GM12875 (cell line): ENCODE results near the gene RPTOR.
A peak's percentile ranks its signal among the peaks of the same experiment; 100 is the strongest.

ENCODE experiments used
- H3K4me3 ChIP-seq: one replicate; pipeline ENCODE4 v1.5.1; 2011; ENCODE audit warnings: low read depth, low read length, control low read depth
- CTCF ChIP-seq: IDR thresholded peaks from 2 replicates; pipeline ENCODE4 v1.5.1; 2011; ENCODE audit warnings: low read depth, mild to moderate bottlenecking, control low read depth, inconsistent platforms, low read length, moderate library complexity, borderline replicate concordance; ENCODE audit not compliant: insufficient read depth

RPTOR gene

GRCh38 chr17:80604009-80604669 lies 59.5 kb downstream of the RPTOR start:
- TF ChIP-seq CTCF = no peak
- no peak overlapping the region for H3K4me3 ChIP-seq

GRCh38 chr17:80604670-80605010 lies 60.0 kb downstream of the RPTOR start:
- no peak for TF ChIP-seq CTCF
- H3K4me3 ChIP-seq = no peak overlapping the region

- TF ChIP-seq CTCF = no peak
- H3K4me3 ChIP-seq = peak overlapping the region; percentile 6
Observed at GRCh38 chr17:80605326-80606066, 60.9 kb downstream of the RPTOR start.

GRCh38 chr17:80608326-80608725 lies 63.7 kb downstream of the RPTOR start:
- no peak overlapping the region for H3K4me3 ChIP-seq

GRCh38 chr17:80609757-80610156 lies 65.1 kb downstream of the RPTOR start:
- TF ChIP-seq CTCF = no peak
- no peak overlapping the region for H3K4me3 ChIP-seq

More at GRCh38 chr17:80608326-80608725, 63.7 kb downstream of the RPTOR start:
- no peak for TF ChIP-seq CTCF

- TF ChIP-seq CTCF = no peak
- H3K4me3 ChIP-seq = no peak overlapping the region
Observed at GRCh38 chr17:80611816-80612215, 67.2 kb downstream of the RPTOR start.
